ENCODE measurements around the gene NTPCR. TPM values are rescaled to one million over a fixed set of nuclear protein-coding genes. Genes with fewer than 3 reads are reported as not detected.

NTPCR gene
- total RNA-seq, 1 donor from 2014 or later: 12.6 TPM

DNA sequence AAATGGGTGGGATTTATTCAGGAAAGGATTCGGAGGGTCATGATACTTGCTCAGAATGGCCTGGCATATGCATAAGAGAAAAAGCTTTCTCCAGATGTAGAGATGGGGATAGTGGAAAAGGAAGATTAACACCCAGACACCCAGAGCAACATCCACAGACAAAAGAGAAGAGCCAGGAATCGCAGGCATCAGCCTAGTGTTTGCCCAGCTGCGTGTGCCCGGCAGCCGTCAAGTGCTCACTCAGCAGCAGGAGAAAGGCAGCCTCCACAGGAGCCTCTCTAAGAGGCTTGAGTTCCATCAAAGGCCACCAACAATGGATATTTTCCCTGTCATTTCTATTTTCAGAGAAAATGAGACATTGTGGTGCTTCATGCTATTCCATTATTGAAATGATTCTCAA, 54.7 kb downstream of the NTPCR start:
- DNase-seq (ENCODE audit: low spot score in 2 of 2) (no peak), FAIRE-seq (no peak)

DNA sequence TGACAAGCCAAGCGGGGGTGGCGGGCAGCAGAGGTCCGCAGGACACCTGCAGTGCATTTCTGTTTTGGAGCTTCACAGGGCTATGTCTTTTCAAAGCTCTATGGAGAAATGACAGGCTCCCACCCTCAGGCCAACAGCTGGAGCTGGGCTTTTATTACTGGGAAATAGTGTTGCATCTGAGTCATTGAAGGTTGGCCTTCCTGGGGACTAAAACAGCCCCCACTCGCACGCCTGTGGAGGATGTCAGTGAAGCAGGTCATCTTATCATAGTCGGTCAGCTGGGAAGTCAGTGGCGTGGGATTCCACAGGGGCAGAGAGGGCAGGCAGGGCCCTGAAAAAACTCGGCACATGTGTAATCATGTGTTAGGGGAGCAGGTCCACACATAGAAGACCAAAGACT, 55.3 kb downstream of the NTPCR start:
- no peak for FAIRE-seq

DNA sequence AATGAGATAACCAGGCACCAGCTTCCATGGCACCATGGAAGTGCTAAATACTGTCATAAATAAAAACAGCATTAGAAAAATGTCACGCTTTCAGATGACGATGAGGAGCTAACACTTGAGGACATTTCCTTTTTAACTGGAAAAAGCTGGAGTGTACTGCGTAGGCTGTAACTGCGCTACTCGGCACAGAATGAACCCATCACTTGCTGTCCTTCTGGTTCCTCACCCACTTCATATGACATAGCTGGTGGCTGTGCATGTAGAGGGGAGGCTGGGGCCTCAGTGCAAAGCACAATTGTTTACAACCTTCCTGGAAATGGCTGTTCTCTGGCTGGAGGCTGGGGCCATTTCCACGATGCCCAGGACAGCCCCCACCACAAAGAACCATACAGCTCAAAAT, 55.7 kb downstream of the NTPCR start:
- no peak for DNase-seq (ENCODE audit: low spot score in 2 of 2)
- no peak for FAIRE-seq

More for the DNA sequence above, 55.3 kb downstream of the NTPCR start:
- DNase-seq (ENCODE audit: low spot score in 2 of 2): no peak

DNA sequence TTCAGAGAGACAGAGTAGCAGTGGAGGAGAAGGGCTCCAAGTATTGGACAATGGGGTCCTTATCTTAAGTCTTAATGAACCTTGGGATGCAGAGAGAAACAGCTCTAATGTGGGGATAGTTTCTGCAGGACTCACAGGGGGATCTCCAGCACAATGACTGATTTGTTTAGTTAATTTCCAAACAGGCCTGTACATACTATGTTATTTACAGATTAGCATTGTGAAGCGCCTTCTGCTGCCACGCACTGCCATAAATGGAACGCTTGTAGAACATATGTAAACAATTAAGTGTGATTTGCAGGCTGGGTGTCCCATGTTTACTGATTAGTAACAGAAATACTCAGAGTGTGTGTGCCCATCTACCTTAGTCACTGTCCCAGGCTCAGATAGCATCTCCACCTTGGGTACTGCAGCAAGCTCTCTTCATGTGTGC, 56.1 kb downstream of the NTPCR start:
- no peak for FAIRE-seq
- DNase-seq (ENCODE audit: low spot score in 2 of 2): no peak

DNA sequence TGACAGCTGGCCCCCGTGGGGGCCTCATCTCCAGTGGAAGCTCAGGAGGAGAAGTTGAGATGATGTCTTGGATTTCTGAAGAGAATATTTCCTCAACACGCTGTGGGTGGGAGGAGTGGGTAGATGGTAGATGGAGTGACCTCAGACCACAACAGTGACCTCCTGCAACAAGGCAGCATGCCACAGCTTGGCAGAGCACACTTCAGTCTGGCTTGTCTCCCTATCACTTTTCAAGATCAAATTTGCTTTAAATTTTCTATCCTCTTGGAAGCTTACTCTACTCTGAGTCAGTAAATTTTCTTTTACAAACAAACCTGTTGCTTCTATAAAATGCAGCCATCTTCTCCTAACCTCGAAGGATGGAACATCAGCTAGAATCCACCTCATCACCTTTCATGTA, 59.7 kb downstream of the NTPCR start:
- no peak for FAIRE-seq
- no peak for DNase-seq (ENCODE audit: low spot score in 2 of 2)

DNA sequence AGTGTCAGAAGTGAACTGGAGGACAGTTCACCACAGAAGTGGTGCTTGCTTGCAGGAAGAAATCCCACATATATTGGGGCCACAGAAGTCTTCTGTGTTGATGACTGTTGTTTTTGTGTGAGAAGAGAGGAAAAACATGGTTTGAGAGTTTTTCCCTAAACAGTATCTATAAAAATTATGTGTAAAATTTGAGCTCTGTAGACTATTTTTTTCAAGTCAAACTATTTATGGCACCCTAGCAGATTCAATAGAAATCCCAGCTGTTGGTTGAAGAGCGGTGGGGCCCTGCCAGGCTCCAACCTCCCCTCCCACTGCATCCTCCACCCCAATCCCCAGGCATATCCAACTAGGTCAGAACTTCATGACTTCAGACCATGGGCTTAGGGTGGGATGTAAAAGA, 61.6 kb downstream of the NTPCR start:
- no peak for FAIRE-seq
- no peak for DNase-seq (ENCODE audit: low spot score in 2 of 2)

DNA sequence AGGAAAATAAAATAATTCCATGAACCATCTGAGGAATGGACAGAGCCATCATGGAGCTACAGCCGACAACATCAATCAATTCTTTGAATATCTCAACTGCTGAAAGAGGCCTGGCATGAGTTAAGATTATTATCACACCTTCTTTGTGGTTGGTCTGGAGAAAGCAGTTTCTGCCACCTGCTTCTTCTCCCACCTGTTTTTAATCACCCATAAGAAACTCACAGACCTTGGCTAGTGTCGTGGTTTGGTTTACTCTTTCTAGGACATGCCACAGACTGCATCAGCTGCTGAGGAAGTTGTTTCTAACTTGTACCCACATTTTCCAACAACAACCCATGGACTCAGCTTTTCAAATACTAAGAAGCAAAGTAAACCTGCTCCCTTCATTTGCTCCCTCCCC, 65.6 kb downstream of the NTPCR start:
- FAIRE-seq (no peak), DNase-seq (ENCODE audit: low spot score in 2 of 2) (no peak)

DNA sequence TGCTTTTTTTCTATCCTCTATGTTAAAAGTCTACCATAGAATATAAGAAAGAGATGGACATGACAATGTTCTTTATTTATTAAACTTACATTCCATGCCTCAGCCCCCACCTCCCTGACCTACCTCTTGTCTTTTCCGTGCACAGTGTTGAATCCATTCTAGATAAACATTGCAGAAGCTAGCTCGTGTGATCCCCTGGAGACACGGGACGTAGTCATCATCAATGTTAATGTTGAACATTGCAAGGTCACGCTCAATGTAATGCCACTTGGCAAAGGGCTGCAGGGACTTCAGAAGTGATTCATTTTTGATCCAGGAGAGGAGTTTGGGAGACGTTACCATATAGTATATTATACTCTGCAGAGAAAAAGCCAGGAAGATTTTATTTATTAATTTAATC, 66.4 kb downstream of the NTPCR start:
- no peak for DNase-seq (ENCODE audit: low spot score in 2 of 2)
- no peak for FAIRE-seq

DNA sequence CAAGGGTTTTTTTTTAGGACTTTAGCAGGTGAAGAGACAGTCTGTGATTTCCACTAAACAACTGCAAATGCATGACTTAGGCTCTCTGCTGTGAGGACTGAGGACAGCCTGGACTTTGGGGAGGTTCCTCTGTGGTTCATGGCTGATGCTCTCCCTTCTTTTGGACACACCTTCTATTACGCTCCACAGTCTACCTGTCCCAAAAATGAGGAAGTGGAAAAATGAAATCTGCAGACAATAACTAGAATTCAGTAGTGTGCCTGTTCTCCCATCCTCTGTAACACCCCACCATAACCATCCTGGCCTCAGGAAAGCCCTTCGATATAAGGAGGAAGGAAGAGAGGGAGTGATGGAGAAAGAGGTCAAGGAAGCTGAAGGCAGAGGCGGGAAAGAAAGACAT, 68.7 kb downstream of the NTPCR start:
- FAIRE-seq: no peak
- DNase-seq (ENCODE audit: low spot score in 2 of 2): no peak

DNA sequence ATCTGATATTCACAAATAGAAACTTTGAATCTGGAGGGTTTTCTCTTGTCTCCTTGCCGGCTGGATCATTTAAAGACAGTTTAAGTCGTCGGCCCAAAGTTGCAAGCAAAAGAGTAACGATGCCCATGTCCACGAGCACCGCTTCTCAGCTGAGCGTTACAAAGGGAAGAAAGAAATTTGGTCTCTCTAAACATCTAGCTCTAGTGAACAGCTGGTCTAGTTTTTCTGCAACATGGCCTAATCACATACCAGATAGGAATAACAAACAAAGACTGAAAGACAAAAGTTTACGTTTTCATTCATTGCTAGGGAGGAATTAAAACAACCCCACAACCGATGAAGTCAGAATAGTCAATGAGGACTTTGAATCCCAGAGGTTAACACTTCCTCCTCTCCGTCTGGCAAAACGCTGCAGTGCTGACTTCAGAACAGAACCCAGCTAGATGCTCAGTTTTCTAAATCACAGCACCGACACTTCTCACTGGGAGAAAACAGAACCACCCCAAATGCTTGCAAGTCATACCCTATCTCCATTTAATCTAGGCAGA, 69.4 kb downstream of the NTPCR start:
- DNase-seq (ENCODE audit: low spot score in 2 of 2): no peak
- FAIRE-seq: no peak

DNA sequence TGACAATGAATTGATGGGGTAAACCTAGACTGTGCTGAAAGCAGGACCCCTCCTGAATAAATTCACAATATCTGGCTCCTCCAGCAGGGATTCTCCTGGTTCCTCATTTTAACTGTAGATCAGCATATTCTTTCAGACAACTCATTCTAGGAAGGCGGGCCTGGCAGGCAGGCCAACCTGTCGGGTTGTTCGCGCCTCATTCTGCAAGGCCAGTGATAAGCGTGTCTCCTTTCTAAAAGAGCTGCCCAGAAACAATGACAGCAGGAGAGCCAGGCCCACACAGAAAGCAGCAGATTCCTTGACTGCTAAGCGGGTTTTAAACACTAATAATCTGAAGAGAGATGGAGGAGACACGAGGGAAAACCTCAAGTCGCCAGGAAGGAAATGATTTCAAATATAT, 70.0 kb downstream of the NTPCR start:
- no peak for FAIRE-seq
- no peak for DNase-seq (ENCODE audit: low spot score in 2 of 2)

DNA sequence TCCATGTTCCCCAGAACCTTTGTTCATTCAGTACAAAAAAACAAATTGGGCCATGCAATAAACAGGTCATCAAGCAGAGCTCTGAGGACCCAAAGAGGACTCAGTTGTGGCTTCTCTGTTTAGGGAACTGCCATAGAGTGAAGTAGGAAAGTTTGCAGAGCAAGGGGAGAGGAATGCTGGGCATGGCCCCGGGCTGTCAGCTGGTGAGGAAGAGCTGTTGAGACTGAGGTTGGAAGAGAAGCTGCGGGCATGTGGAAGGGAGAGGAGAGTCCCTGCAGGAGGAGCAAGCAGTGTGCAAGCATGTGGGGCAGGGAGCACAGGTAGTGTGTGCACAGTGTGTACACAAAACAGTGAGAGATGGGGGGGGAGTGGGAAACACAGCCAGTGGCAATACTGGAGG, 71.8 kb downstream of the NTPCR start:
- DNase-seq (ENCODE audit: low spot score in 2 of 2): no peak
- FAIRE-seq: no peak

DNA sequence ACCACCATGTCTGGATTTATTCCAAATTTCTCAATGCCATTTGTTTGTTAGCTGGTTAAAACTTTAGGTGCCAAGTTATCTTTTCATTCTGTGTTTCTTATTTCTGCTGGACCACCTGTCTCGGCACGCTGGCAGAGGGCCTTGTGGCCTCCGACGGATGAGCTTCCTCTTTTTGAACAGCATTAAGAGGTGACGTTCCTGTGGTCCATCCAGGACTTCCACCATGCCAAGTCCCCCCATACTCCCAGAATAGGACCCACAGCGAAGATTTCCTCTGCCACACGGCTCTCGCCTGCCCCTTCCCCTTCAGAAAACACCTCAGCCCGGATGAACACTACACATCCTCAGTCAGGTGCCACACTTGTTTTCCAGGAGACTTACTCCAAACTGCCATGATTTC, 73.8 kb downstream of the NTPCR start:
- FAIRE-seq (no peak), DNase-seq (ENCODE audit: low spot score in 2 of 2) (no peak)

DNA sequence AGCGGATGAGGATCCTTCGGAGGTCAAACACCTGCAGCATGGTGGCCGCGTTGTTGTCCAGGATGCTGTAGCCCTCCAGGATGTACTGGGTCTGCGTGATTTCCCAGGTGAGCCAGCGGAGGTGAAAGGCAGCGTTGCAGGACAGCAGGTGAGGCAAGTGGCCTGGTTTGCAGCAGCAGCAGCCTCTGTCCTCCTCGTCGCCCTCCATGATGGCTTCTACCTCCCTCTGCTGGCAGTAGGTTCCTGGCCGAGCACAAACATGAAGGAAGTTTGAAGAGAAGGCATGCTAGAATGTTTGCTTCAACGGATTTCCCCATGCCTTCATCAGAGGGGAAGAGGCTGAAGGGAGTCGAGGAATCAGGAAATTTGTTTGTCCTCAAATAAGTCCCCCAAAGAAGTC, 74.7 kb downstream of the NTPCR start:
- DNase-seq (ENCODE audit: low spot score in 2 of 2): no peak
- FAIRE-seq: no peak

DNA sequence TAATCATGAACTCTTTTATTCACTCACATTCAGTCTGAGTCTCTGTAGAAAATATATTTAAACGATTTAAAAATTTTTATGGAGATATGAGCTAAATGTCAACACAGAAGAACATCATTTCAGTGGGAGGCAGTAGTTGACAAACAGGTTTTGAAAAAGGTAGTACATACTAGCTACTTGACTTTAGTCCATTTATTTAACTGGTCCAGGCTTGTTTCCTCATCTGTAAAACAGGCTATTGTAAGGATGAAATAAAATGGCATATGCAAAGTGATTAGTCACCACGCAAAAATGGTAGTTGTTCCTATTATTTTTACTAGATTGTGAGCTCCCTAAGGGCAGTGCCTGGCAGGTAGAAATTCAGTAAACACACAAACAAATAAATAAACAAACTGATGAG, 75.2 kb downstream of the NTPCR start:
- FAIRE-seq: no peak

DNA sequence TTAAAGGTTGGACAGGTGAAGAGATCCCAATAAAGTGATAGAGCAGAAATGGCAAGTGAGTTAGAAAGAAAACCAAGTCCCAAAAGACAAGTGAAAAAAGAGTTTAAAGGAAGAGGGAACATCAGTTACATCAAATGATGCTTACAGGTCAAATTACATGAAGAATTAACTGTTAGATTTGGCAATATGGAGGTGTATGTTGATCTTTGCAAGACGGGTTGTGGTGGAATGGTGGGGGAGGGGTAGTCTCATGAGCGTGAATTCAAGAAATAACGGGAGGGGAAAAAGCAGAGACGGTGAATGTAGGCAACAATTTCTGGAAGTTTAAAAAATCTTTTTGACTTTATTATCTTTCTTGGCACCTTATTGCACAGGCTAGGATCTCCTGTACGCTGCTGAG, 76.6 kb downstream of the NTPCR start:
- FAIRE-seq (no peak), DNase-seq (ENCODE audit: low spot score in 2 of 2) (no peak)

More for the DNA sequence above, 75.2 kb downstream of the NTPCR start:
- no peak for DNase-seq (ENCODE audit: low spot score in 2 of 2)

DNA sequence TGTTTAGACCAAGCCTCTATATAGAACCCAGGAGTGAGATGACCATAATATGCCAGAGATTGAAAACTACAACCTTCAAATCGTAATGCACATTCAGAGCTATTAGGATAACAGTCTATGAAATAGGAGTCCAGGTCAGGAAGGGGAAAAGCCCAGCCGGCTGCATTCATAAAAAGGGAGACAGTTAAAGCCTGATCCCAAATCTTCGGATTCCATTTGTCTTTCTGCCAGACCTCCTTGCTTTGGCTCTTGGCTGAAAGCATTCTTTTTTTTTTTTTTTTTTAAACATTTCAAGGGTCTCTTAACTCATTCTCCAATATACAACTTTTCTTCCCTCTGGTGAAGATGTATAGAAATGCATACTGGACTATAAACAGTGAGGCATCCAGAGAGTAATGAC, 81.1 kb downstream of the NTPCR start:
- DNase-seq (ENCODE audit: low spot score in 2 of 2) (no peak), FAIRE-seq (no peak)

DNA sequence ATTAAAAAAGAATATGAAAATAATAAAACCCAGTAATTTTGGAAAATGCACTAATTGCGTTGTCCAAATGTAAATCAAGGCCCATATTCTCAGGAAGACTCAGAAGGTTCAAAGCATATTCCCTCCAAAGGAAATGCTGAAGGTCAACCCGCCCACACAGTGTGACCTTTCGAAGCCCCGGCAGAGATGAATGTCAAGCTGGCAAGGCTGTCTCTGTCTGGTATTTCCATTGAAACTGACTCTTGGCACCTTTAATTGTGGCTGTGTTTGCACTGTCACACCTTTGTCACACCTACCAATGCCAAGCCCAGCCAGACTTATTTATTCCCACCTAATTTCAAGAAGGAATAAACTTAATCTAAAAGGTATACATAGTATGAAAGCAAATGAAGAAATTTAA, 82.5 kb downstream of the NTPCR start:
- FAIRE-seq (no peak), DNase-seq (ENCODE audit: low spot score in 2 of 2) (no peak)

DNA sequence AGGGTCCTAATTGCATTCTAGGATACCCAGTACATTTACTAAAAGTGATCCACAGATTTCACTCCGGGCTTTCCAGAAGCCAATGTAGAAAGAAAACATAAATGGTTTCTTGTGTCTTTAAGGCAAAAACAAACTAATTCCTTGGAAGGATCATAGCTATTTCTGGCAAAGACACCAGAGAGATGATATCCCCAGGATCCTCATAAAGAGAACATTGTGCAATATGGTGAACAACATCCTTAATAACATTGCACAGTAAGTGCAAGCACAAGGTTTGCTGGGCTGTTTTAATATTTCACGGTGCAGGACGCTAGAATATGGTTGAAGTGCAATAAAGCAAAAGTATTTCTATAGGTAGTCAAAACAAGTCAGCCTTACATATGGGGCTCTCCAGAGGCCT, 83.0 kb downstream of the NTPCR start:
- FAIRE-seq: no peak

More for the DNA sequence above, 83.0 kb downstream of the NTPCR start:
- no peak for DNase-seq (ENCODE audit: low spot score in 2 of 2)

Measured in frontal cortex (tissue), 4 donors.